Stimulated activated CD8-positive, alpha-beta memory T cell treated with anti-CD3 and anti-CD28 coated beads, Interleukin-7, amount 100 ng/mL, for 4 hours (primary cell): ENCODE data around the gene TMEM186.
"Not testable (repeated sequence)": the region's sequence is repeated elsewhere in the genome, so short reads cannot be mapped to it uniquely, and the experiment has no call there.

Experiments
- DNase-seq, 2 donors: peaks; one replicate each; pipeline ENCODE4 v3.0.0-alpha.2; 2020; ENCODE audit warnings: low read depth in 2 of 2

TMEM186 gene

GRCh38 chr16:8774208-8774607, 23.2 kb downstream of the TMEM186 start:
- DNase-seq, result no peak

- DNase-seq, result no peak
Measured at GRCh38 chr16:8773537-8773936, 23.9 kb downstream of the TMEM186 start.

GRCh38 chr16:8768692-8769091, 28.7 kb downstream of the TMEM186 start:
- DNase-seq, result no peak

- DNase-seq, result no peak
Measured at GRCh38 chr16:8768283-8768682, 29.2 kb downstream of the TMEM186 start.

- no peak for DNase-seq
Measured at GRCh38 chr16:8767176-8767575, 30.3 kb downstream of the TMEM186 start.

GRCh38 chr16:8764525-8765250, 32.8 kb downstream of the TMEM186 start:
- DNase-seq, result no peak

- DNase-seq, result no peak
Measured at GRCh38 chr16:8763899-8764298, 33.5 kb downstream of the TMEM186 start.

GRCh38 chr16:8763083-8763482, 34.4 kb downstream of the TMEM186 start:
- DNase-seq, result no peak

GRCh38 chr16:8762254-8762653, 35.2 kb downstream of the TMEM186 start:
- DNase-seq, result no peak

- DNase-seq, result no peak
Measured at GRCh38 chr16:8761078-8761477, 36.4 kb downstream of the TMEM186 start.

GRCh38 chr16:8760021-8760420, 37.4 kb downstream of the TMEM186 start:
- no peak for DNase-seq

- DNase-seq, result no peak
Measured at GRCh38 chr16:8758022-8758421, 39.4 kb downstream of the TMEM186 start.

GRCh38 chr16:8756755-8757154, 40.7 kb downstream of the TMEM186 start:
- DNase-seq, result no peak

- no peak for DNase-seq
Measured at GRCh38 chr16:8753416-8754054, 43.9 kb downstream of the TMEM186 start.

- no peak for DNase-seq
Measured at GRCh38 chr16:8752706-8753105, 44.7 kb downstream of the TMEM186 start.

GRCh38 chr16:8751481-8752311, 45.7 kb downstream of the TMEM186 start:
- no peak for DNase-seq

- DNase-seq, result not testable (repeated sequence)
Measured at GRCh38 chr16:8748944-8749343, 48.5 kb downstream of the TMEM186 start.
